ENCODE results near the gene TRAM1L1. TPM values are rescaled to one million over a fixed set of nuclear protein-coding genes. Genes with fewer than 3 reads are reported as not detected.
A peak's percentile ranks its signal among the peaks of the same experiment; 100 is the strongest.

The TRAM1L1 gene
- total RNA-seq: 5.6 and 5.9 TPM in 2 replicates
- long read RNA-seq, transcript TRAM1L1-201 (1 exons, 2,023 nt): major isoform, 75 of 76 reads
- long read RNA-seq, partial matches to known transcripts: 0 of 76 reads
- long read RNA-seq, other reads (novel, unspliced or antisense): 1 of 76 reads

GRCh38 chr4:117084866-117085701, at the start of gene TRAM1L1:
Gene TRAM1L1 (minus strand): TSS chr4:117085576. CDS start chr4:117085393, 183 bp downstream.
- peak within 1 kb of the TSS; percentile 91 for H3K27ac Mint-ChIP-seq (ENCODE audit: unreplicated experiment)

GRCh38 chr4:117134386-117134785, 49.0 kb upstream of the TRAM1L1 start:
- Mint-ChIP-seq H3K27ac (ENCODE audit: unreplicated experiment) (peak overlapping the region; percentile 43), H3K4me3 (ENCODE audit: unreplicated experiment) (peak overlapping the region; percentile 50)

More at GRCh38 chr4:117084866-117085701, at the start of gene TRAM1L1:
- no peaks in the 10 kb centered on the region for H3K27me3 Mint-ChIP-seq (ENCODE audit: unreplicated experiment)
- H3K9me3 Mint-ChIP-seq (ENCODE audit: unreplicated experiment): peaks cover 17% of the 10 kb centered on the region
- peaks cover 14% of the 10 kb centered on the region for H3K36me3 Mint-ChIP-seq (ENCODE audit: unreplicated experiment)
- peak within 1 kb of the TSS; percentile 84 for H3K4me3 Mint-ChIP-seq (ENCODE audit: unreplicated experiment)
- TF ChIP-seq CTCF (IDR thresholded peaks at IDR 0.05): peak; percentile 48
- peaks cover 26% of the 10 kb centered on the region for H3K4me1 Mint-ChIP-seq (ENCODE audit: unreplicated experiment)
- peak; percentile 94 for DNase-seq (ENCODE audit: extremely low spot score, unreplicated experiment)

GRCh38 chr4:117096886-117097285, 11.5 kb upstream of the TRAM1L1 start:
- TF ChIP-seq CTCF (IDR thresholded peaks at IDR 0.05): no peak
- Mint-ChIP-seq H3K9me3 (ENCODE audit: unreplicated experiment) (no peaks in the 10 kb centered on the region), H3K4me1 (ENCODE audit: unreplicated experiment) (peaks cover 16% of the 10 kb centered on the region), H3K36me3 (ENCODE audit: unreplicated experiment) (no peaks in the 10 kb centered on the region), H3K4me3 (ENCODE audit: unreplicated experiment) (no peak overlapping the region), H3K27me3 (ENCODE audit: unreplicated experiment) (no peaks in the 10 kb centered on the region), H3K27ac (ENCODE audit: unreplicated experiment) (no peak overlapping the region)
- no peak for DNase-seq (ENCODE audit: extremely low spot score, unreplicated experiment)

More at GRCh38 chr4:117134386-117134785, 49.0 kb upstream of the TRAM1L1 start:
- TF ChIP-seq CTCF (IDR thresholded peaks at IDR 0.05): peak; percentile 75
- peaks cover 12% of the 10 kb centered on the region for H3K4me1 Mint-ChIP-seq (ENCODE audit: unreplicated experiment)
- DNase-seq (ENCODE audit: extremely low spot score, unreplicated experiment): no peak
- peaks cover 3% of the 10 kb centered on the region for H3K36me3 Mint-ChIP-seq (ENCODE audit: unreplicated experiment)
- H3K9me3 Mint-ChIP-seq (ENCODE audit: unreplicated experiment): peaks cover 20% of the 10 kb centered on the region
- no peaks in the 10 kb centered on the region for H3K27me3 Mint-ChIP-seq (ENCODE audit: unreplicated experiment)

GRCh38 chr4:117096462-117096861, 11.1 kb upstream of the TRAM1L1 start:
- H3K27me3 Mint-ChIP-seq (ENCODE audit: unreplicated experiment): no peaks in the 10 kb centered on the region
- DNase-seq (ENCODE audit: extremely low spot score, unreplicated experiment): no peak
- H3K4me3 Mint-ChIP-seq (ENCODE audit: unreplicated experiment): no peak overlapping the region
- H3K9me3 Mint-ChIP-seq (ENCODE audit: unreplicated experiment): no peaks in the 10 kb centered on the region
- TF ChIP-seq CTCF (IDR thresholded peaks at IDR 0.05): no peak
- no peak overlapping the region for H3K27ac Mint-ChIP-seq (ENCODE audit: unreplicated experiment)
- H3K4me1 Mint-ChIP-seq (ENCODE audit: unreplicated experiment): peaks cover 16% of the 10 kb centered on the region
- H3K36me3 Mint-ChIP-seq (ENCODE audit: unreplicated experiment): no peaks in the 10 kb centered on the region

GRCh38 chr4:117093571-117093970, 8.2 kb upstream of the TRAM1L1 start:
- H3K4me3 Mint-ChIP-seq (ENCODE audit: unreplicated experiment): no peak overlapping the region
- no peak for DNase-seq (ENCODE audit: extremely low spot score, unreplicated experiment)
- H3K27ac Mint-ChIP-seq (ENCODE audit: unreplicated experiment): peak overlapping the region; percentile 70
- no peak for TF ChIP-seq CTCF (IDR thresholded peaks at IDR 0.05)
- H3K9me3 Mint-ChIP-seq (ENCODE audit: unreplicated experiment): no peaks in the 10 kb centered on the region
- no peaks in the 10 kb centered on the region for H3K27me3 Mint-ChIP-seq (ENCODE audit: unreplicated experiment)
- H3K4me1 Mint-ChIP-seq (ENCODE audit: unreplicated experiment): peaks cover 23% of the 10 kb centered on the region
- H3K36me3 Mint-ChIP-seq (ENCODE audit: unreplicated experiment): no peaks in the 10 kb centered on the region

All from osteocyte (in vitro differentiated cells).